Type B pancreatic cell (in vitro differentiated cells): ENCODE results near the gene RSPH9. TPM values are rescaled to one million over a fixed set of nuclear protein-coding genes. Genes with fewer than 3 reads are reported as not detected.
"Not testable (repeated sequence)": the region's sequence is repeated elsewhere in the genome, so short reads cannot be mapped to it uniquely, and the experiment has no call there.

Experiments
- DNase-seq: peaks from one replicate; pipeline ENCODE4 v3.0.0; 2021; ENCODE audit warnings: mixed read lengths; ENCODE audit not compliant: unreplicated experiment; ENCODE audit errors: extremely low spot score
- H3K27ac Mint-ChIP-seq: 2 replicates; pipeline ENCODE4 v1.8.0; 2021; ENCODE audit warnings: mild to moderate bottlenecking, mixed read lengths
- H3K27me3 Mint-ChIP-seq: 2 replicates; pipeline ENCODE4 v1.8.0; 2021; ENCODE audit warnings: mixed read lengths
- H3K36me3 Mint-ChIP-seq: 2 replicates; pipeline ENCODE4 v1.8.0; 2021; ENCODE audit warnings: mixed read lengths
- H3K4me1 Mint-ChIP-seq: one replicate; pipeline ENCODE4 v1.8.0; 2021; ENCODE audit warnings: mixed read lengths; ENCODE audit not compliant: unreplicated experiment
- H3K4me3 Mint-ChIP-seq: 2 replicates; pipeline ENCODE4 v1.8.0; 2021; ENCODE audit warnings: mild to moderate bottlenecking, mixed read lengths
- H3K9me3 Mint-ChIP-seq: 2 replicates; pipeline ENCODE4 v1.8.0; 2021; ENCODE audit warnings: mixed read lengths
- total RNA-seq: library from RNA; stranded (reverse); gene quantifications from 2 replicates; pipeline ENCODE4 v1.2.1, GENCODE V29; 2021; ENCODE audit warnings: low replicate concordance
- TF ChIP-seq, protein P1 (sequence below): fragments of 200-600 bp; sonication (generic); conservative IDR thresholded peaks from 2 replicates; pipeline ENCODE4 v1.5.0; 2021; ENCODE audit warnings: antibody characterized with exemption, mild to moderate bottlenecking

The RSPH9 gene
- total RNA-seq, 1 donor from 2014 or later = 0.53 TPM

GRCh38 chr6:43629505-43630300 is 15.1 kb upstream of the RSPH9 start:
- peak; percentile 91 for DNase-seq
- Mint-ChIP-seq H3K4me1 (peaks cover 28% of the 10 kb centered on the region), H3K27me3 (no peaks in the 10 kb centered on the region), H3K27ac (peak overlapping the region; percentile 100), H3K4me3 (peak overlapping the region; percentile 98), H3K9me3 (no peaks in the 10 kb centered on the region), H3K36me3 (peaks cover 14% of the 10 kb centered on the region)
- TF ChIP-seq, protein P1, sequence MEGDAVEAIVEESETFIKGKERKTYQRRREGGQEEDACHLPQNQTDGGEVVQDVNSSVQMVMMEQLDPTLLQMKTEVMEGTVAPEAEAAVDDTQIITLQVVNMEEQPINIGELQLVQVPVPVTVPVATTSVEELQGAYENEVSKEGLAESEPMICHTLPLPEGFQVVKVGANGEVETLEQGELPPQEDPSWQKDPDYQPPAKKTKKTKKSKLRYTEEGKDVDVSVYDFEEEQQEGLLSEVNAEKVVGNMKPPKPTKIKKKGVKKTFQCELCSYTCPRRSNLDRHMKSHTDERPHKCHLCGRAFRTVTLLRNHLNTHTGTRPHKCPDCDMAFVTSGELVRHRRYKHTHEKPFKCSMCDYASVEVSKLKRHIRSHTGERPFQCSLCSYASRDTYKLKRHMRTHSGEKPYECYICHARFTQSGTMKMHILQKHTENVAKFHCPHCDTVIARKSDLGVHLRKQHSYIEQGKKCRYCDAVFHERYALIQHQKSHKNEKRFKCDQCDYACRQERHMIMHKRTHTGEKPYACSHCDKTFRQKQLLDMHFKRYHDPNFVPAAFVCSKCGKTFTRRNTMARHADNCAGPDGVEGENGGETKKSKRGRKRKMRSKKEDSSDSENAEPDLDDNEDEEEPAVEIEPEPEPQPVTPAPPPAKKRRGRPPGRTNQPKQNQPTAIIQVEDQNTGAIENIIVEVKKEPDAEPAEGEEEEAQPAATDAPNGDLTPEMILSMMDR = no peak

GRCh38 chr6:43630980-43631619 is 13.7 kb upstream of the RSPH9 start:
- Mint-ChIP-seq H3K9me3 (no peaks in the 10 kb centered on the region), H3K27me3 (no peaks in the 10 kb centered on the region), H3K4me3 (peak overlapping the region; percentile 57), H3K27ac (peak overlapping the region; percentile 67), H3K36me3 (peaks cover 10% of the 10 kb centered on the region), H3K4me1 (peaks cover 41% of the 10 kb centered on the region)
- DNase-seq = no peak
- TF ChIP-seq, protein P1 = no peak

DNA sequence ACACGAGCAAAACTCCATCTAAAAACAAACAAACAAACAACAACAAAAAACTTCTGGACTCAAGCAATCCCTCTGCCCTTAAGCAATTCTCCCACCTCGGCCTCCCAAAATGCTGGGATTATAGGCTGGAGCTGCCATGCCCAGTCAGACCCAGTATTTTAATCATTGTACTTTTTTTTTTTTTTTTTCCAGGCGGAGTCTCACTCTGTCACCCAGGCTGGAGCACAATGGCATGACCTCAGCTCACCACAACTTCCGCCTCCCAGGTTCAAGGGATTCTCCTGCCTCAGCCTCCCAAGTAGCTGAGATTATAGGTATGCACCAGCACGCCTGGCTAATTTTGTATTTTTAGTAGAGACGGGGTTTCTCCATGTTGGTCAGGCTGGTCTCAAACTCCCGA is 11.8 kb upstream of the RSPH9 start:
- peaks cover 35% of the 10 kb centered on the region for H3K4me1 Mint-ChIP-seq
- not testable (repeated sequence) for H3K9me3 Mint-ChIP-seq, H3K27ac Mint-ChIP-seq, H3K27me3 Mint-ChIP-seq, H3K4me3 Mint-ChIP-seq, DNase-seq, H3K36me3 Mint-ChIP-seq

GRCh38 chr6:43634702-43635303 is 10.0 kb upstream of the RSPH9 start:
- Mint-ChIP-seq H3K27ac (peak overlapping the region; percentile 92), H3K36me3 (peaks cover 5% of the 10 kb centered on the region), H3K9me3 (no peaks in the 10 kb centered on the region), H3K27me3 (no peaks in the 10 kb centered on the region), H3K4me3 (peak overlapping the region; percentile 100), H3K4me1 (peaks cover 40% of the 10 kb centered on the region)
- no peak for DNase-seq
- TF ChIP-seq, protein P1 = no peak

- no peaks in the 10 kb centered on the region for H3K9me3 Mint-ChIP-seq
- no peaks in the 10 kb centered on the region for H3K27me3 Mint-ChIP-seq
- peak; percentile 85 for DNase-seq
- peak within 1 kb of the TSS; percentile 100 for H3K4me3 Mint-ChIP-seq
- H3K4me1 Mint-ChIP-seq = peaks cover 42% of the 10 kb centered on the region
- H3K27ac Mint-ChIP-seq = peak within 1 kb of the TSS; percentile 92
- peaks cover 13% of the 10 kb centered on the region for H3K36me3 Mint-ChIP-seq
- TF ChIP-seq, protein P1 = no peak
Observed at GRCh38 chr6:43635387-43636307, 9.2 kb upstream of the RSPH9 start, which contains the start of gene MAD2L1BP. Gene MAD2L1BP (plus strand): TSS chr6:43635840. CDS start chr6:43635876, 36 bp downstream.
